ENCODE data around the gene PRDM5.

PRDM5 gene

DNA sequence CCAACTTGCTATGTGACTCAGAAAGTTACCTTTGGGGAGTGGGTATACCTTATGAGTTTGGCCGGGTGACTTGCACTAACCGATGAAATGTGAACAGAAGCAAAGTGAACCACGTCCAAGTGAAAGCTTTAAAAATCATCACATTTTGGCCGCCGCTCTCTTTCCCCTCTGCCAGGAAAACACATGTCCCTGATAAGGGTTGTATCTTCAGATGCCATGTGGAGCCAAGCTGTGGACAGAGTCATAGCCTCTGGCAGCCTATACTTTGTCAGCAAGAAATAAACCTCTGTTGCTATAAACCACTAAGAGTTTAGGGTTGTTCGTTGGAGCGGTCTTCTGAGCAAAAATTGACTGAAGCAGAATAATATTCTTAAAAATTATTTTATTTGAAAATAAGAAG is 92.3 kb downstream of the PRDM5 start:
- peak; percentile 48 for DNase-seq (ENCODE audit: low read depth)
- TF ChIP-seq, protein P1, sequence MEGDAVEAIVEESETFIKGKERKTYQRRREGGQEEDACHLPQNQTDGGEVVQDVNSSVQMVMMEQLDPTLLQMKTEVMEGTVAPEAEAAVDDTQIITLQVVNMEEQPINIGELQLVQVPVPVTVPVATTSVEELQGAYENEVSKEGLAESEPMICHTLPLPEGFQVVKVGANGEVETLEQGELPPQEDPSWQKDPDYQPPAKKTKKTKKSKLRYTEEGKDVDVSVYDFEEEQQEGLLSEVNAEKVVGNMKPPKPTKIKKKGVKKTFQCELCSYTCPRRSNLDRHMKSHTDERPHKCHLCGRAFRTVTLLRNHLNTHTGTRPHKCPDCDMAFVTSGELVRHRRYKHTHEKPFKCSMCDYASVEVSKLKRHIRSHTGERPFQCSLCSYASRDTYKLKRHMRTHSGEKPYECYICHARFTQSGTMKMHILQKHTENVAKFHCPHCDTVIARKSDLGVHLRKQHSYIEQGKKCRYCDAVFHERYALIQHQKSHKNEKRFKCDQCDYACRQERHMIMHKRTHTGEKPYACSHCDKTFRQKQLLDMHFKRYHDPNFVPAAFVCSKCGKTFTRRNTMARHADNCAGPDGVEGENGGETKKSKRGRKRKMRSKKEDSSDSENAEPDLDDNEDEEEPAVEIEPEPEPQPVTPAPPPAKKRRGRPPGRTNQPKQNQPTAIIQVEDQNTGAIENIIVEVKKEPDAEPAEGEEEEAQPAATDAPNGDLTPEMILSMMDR (IDR thresholded peaks at IDR 0.05; ENCODE audit: low read length, missing control alignments), result no peak
- no peak overlapping the region for H3K4me3 ChIP-seq (replicated peaks; ENCODE audit: low read depth, low read length)

DNA sequence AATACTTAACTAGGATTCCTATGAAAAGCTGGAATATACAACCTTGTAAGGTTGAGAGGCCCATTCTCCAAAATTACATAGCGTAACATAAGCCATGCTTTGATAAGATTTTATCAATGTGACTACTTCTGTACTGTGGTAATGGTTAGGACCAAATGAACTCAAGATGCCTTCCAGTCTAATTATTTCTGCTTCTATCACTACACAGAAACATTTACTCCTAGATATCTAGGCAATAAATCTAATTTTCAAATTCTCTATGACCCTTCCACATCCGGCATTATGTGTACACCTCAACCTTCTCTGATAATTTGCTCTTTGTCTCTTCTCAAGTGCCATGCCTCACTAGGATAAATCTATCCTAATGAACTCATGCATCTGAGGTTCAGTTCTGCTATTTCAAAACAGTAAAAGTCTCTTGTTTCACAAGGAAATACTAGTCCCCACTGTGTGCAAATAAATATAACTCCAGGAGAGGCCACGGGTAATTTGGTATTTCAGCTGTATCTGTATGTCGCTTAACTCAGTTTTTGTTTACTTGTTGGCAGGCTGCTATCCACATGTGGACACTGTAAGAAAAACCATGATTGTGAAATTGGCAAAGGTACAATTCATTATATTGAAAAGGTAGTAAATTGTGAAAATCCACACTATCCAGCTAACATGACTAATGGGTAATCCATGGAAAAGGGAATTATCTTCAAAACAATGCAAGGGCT is 93.3 kb downstream of the PRDM5 start:
- DNase-seq (ENCODE audit: low read depth), result peak; percentile 48
- no peak overlapping the region for H3K4me3 ChIP-seq (replicated peaks; ENCODE audit: low read depth, low read length)
- TF ChIP-seq, protein P1 (IDR thresholded peaks at IDR 0.05; ENCODE audit: low read length, missing control alignments), result no peak

DNA sequence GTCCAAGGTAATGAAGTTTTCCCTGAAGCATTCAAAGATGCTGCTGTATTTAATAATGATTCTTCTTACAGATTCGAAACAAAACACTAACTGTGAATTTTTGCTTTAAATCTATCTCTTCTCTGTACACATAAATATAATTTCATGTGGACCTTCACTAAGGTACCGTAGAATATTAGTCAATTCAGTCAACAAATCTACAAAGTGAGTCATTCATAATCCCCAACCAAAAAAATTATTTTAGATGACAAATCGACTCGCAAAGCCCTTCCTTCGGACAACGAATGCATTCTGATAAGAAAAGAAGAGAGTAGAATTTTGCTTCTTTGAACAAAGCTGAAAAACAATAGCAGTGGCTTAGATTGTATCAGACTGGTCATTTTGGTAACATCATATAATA is 95.7 kb downstream of the PRDM5 start:
- DNase-seq (ENCODE audit: low read depth), result no peak
- TF ChIP-seq, protein P1 (IDR thresholded peaks at IDR 0.05; ENCODE audit: low read length, missing control alignments), result no peak
- no peak overlapping the region for H3K4me3 ChIP-seq (replicated peaks; ENCODE audit: low read depth, low read length)

DNA sequence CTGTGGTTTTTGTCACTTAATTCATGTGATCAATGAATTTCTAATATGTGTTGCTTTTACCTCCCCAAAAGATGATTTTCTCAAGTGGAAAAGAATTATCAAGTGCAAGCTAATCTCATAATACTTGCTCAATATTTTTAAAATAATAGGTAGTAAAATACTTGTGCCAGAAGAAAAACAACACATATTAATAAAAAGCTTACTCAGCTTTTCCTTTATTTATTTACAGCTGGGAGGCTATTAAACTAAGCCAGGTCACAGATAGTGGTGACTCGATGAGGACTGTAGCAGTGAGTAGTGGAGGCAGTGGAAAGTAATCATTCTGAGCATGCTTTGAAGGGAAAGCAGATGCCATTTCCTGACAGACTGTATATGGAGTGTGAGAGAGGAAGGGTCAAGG is 96.1 kb downstream of the PRDM5 start:
- no peak for DNase-seq (ENCODE audit: low read depth)
- TF ChIP-seq, protein P1 (IDR thresholded peaks at IDR 0.05; ENCODE audit: low read length, missing control alignments), result no peak
- H3K4me3 ChIP-seq (replicated peaks; ENCODE audit: low read depth, low read length), result no peak overlapping the region

DNA sequence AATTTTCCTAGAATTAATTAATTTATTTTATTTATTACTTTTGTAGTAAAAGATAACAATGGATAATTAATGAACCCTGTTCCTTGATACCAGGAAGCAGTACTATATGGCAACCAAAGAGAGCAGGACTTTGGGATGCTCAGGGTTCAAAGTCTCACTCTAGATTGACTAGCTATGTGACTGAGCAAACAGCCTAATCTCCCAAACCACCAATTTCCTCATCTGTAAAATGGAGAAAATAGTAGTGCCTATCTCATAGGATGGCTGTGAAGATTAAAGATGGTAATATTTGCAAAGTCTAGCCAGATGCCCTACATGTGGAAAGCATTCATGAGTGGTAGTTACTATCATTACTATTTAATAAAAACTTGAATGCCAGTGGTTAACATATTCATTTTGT is 97.6 kb downstream of the PRDM5 start:
- TF ChIP-seq, protein P1 (IDR thresholded peaks at IDR 0.05; ENCODE audit: low read length, missing control alignments), result no peak
- no peak overlapping the region for H3K4me3 ChIP-seq (replicated peaks; ENCODE audit: low read depth, low read length)
- no peak for DNase-seq (ENCODE audit: low read depth)

DNA sequence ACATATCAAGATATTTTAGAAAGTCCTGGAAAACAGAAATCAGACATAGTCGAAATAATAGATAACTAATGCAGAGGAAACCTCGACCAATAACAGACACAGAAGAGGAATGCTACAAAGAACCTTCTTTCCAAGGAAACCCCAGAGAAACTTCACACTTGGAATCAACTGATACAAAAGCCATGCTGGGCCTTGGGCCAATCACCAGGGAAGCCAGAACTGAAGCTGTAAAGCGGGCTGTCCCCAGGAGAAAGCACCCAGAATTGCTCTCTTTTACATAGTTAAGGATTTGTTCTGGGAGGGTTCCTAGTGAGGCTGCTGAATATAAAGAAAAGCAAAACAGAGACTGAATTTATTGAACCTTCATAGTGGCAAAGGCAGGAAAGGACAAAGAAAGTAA is 100.5 kb downstream of the PRDM5 start:
- DNase-seq (ENCODE audit: low read depth), result no peak
- no peak overlapping the region for H3K4me3 ChIP-seq (replicated peaks; ENCODE audit: low read depth, low read length)
- TF ChIP-seq, protein P1 (IDR thresholded peaks at IDR 0.05; ENCODE audit: low read length, missing control alignments), result no peak

DNA sequence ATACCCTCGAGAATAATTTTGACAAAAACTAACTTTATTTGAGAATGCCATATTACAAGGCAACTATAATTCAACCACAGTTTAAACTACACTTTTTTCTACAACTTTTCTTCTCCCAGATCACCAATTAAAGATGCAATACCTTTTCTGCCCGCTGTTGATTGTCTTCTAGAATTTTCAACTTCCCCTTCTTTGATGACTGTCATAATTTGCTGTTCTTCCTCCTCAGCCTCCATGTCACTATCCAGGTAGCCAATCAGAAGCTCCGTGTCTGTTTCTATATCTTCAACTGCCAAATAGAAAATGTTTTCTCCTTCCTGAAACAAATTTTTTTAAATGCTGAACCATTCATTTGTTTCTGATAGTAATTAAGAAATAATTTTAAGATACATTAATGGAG is 101.5 kb downstream of the PRDM5 start:
- H3K4me3 ChIP-seq (replicated peaks; ENCODE audit: low read depth, low read length), result no peak overlapping the region
- TF ChIP-seq, protein P1 (IDR thresholded peaks at IDR 0.05; ENCODE audit: low read length, missing control alignments), result no peak
- no peak for DNase-seq (ENCODE audit: low read depth)
